ENCODE data around the gene DNM3.

DNA sequence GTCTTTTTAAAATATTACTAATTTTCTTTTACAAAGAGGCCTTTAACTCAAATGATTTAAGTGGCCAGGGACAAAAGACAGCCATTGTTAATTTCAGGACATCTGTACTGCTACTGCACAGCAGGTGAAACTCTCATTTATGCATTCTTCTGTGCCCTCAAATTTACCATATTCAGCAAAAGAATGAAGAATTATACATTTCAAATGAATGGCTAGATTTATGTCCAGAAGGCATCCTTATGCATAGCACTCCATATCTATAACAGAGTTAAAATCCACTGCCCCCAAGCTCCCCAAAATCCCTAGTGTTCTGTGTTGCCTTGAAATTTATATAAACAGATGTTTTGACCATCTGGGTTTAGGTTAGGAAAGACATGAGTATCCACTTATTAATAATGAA lies 202.6 kb downstream of the DNM3 start:
- no peak for TF ChIP-seq CTCF (conservative IDR thresholded peaks at IDR 0.05; ENCODE audit: low read depth, low read length)
- no peak for TF ChIP-seq EZH2 (IDR thresholded peaks at IDR 0.05; ENCODE audit: borderline replicate concordance, low read depth, low read length, poor library complexity, severe bottlenecking)

Data from A673 (cell line).